ENCODE measurements around the gene UST. TPM values are rescaled to one million over a fixed set of nuclear protein-coding genes. Genes with fewer than 3 reads are reported as not detected.

UST gene
- polyA plus RNA-seq, 1 donor (not counting 4 experiments of a cell fraction or from before 2014, with no cell fraction given), result 6.1 TPM

DNA sequence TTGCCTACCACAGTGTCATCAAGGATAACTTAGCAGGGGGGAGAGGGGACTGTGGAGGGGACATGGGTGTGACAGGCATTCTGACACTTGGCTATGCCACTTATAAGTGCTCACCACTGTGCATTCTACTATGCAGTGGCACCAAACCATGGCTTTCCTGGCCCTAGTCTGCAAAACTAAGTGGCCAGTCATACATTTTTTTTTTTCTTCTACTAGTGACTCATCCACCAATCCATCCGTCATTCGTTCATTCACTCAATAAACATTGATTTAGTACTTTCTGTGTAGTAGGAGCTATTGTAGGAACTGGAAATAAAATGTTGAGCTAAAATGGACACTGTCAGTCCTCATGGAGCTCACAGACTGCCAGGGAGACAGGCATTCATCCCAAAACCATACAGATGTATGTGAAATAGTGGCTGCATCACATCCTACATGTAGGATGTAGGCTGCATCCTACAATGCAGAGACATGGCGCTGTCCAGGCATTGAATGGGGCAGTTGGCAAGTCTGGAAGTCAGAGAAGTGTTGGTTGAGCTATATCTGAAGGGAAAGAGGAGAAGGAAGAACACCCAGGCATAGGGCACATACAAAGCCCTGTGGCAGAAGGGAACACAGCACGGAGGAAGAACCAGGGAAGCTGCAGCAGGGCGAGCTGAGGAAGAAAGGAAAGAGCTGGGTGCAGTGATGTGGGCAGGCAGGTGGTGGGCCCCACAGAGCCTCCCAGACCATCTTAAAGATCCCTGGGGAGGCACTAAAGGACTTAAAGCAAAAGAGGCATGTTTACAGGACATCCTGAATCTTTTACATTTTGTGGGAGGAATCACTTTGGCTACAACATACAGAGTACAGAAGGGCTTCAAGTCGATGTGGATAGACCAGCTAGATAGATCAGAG, 224.4 kb downstream of the UST start:
- H3K36me3 ChIP-seq (ENCODE audit: control insufficient read depth in 2 of 2, extremely low read depth in 1 of 2, insufficient read depth in 2 of 2, low read length in 2 of 2), result no peaks in the 10 kb centered on the region
- no peak overlapping the region for H3K9ac ChIP-seq (ENCODE audit: control insufficient read depth, extremely low read depth, insufficient read depth, low read length)
- H3K27me3 ChIP-seq (ENCODE audit: control insufficient read depth, extremely low read depth, insufficient read depth, low read length), result no peaks in the 10 kb centered on the region
- no peak for TF ChIP-seq EZH2 (IDR thresholded peaks at IDR 0.05; ENCODE audit: low read length)
- TF ChIP-seq, protein P1, sequence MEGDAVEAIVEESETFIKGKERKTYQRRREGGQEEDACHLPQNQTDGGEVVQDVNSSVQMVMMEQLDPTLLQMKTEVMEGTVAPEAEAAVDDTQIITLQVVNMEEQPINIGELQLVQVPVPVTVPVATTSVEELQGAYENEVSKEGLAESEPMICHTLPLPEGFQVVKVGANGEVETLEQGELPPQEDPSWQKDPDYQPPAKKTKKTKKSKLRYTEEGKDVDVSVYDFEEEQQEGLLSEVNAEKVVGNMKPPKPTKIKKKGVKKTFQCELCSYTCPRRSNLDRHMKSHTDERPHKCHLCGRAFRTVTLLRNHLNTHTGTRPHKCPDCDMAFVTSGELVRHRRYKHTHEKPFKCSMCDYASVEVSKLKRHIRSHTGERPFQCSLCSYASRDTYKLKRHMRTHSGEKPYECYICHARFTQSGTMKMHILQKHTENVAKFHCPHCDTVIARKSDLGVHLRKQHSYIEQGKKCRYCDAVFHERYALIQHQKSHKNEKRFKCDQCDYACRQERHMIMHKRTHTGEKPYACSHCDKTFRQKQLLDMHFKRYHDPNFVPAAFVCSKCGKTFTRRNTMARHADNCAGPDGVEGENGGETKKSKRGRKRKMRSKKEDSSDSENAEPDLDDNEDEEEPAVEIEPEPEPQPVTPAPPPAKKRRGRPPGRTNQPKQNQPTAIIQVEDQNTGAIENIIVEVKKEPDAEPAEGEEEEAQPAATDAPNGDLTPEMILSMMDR (optimal IDR thresholded peaks at IDR 0.05 in 1 of 3, IDR thresholded peaks at IDR 0.05 in 1 of 3, conservative IDR thresholded peaks at IDR 0.05 in 1 of 3; ENCODE audit: extremely low read depth in 1 of 3, insufficient read depth in 2 of 3, low read length in 3 of 3), result no peak
- H3K27ac ChIP-seq (ENCODE audit: control insufficient read depth, insufficient read depth, low read length), result no peak overlapping the region
- H3K4me1 ChIP-seq (ENCODE audit: control insufficient read depth, extremely low read depth, insufficient read depth, low read length), result peaks cover 3% of the 10 kb centered on the region
- H3K9me3 ChIP-seq (ENCODE audit: control insufficient read depth, low read depth, low read length), result no peaks in the 10 kb centered on the region
- no peaks in the 10 kb centered on the region for H3K79me2 ChIP-seq (ENCODE audit: control insufficient read depth, insufficient read depth, low read length)
- FAIRE-seq, result no peak
- H2AFZ ChIP-seq (ENCODE audit: control insufficient read depth, low read length), result no peak overlapping the region
- peaks cover 2% of the 10 kb centered on the region for H3K9me1 ChIP-seq (ENCODE audit: control insufficient read depth, extremely low read depth, insufficient read depth, low read length)
- no peak overlapping the region for H3K4me3 ChIP-seq (ENCODE audit: control insufficient read depth in 2 of 3, extremely low read depth in 1 of 3, insufficient read depth in 2 of 3, low read depth in 1 of 3, low read length in 3 of 3)
- DNase-seq (ENCODE audit: low read depth, low spot score), result no peak
- H3K4me2 ChIP-seq (ENCODE audit: control insufficient read depth, extremely low read depth, insufficient read depth, low read depth, low read length), result no peak overlapping the region
- dilution Hi-C loops (cut with MboI; ENCODE audit: extremely low pct_ligation_motif_present, low sequenced_read_pairs), result no loop called here
- H4K20me1 ChIP-seq (ENCODE audit: control insufficient read depth, extremely low read depth, insufficient read depth, low read length), result no peaks in the 10 kb centered on the region

DNA sequence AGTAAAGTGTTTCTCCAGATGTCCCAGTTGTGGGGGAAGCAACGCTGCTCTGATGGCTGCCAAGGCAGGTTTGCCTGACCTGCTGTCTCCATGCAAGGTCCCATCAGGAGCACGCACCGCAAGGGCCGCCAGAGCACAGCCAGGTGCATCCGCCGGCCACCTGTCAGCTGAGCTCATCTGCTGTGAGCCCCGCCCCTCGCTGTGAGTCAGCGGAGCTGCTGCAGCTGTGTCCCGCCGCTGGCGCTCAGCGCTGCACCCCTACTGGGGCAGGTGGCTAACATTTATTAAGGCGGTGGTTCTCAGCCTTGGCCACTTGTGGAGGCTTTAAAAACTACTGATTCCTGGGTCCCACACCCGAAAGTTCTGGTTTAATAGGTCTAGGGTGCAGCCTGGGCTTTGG, 225.7 kb downstream of the UST start:
- Histone ChIP-seq H3K9ac (ENCODE audit: control insufficient read depth, extremely low read depth, insufficient read depth, low read length) (no peak overlapping the region), H2AFZ (ENCODE audit: control insufficient read depth, low read length) (no peak overlapping the region), H4K20me1 (ENCODE audit: control insufficient read depth, extremely low read depth, insufficient read depth, low read length) (no peaks in the 10 kb centered on the region), H3K27me3 (ENCODE audit: control insufficient read depth, extremely low read depth, insufficient read depth, low read length) (no peaks in the 10 kb centered on the region), H3K4me1 (ENCODE audit: control insufficient read depth, extremely low read depth, insufficient read depth, low read length) (peaks cover 3% of the 10 kb centered on the region), H3K9me3 (ENCODE audit: control insufficient read depth, low read depth, low read length) (no peaks in the 10 kb centered on the region), H3K79me2 (ENCODE audit: control insufficient read depth, insufficient read depth, low read length) (no peaks in the 10 kb centered on the region), H3K36me3 (ENCODE audit: control insufficient read depth in 2 of 2, extremely low read depth in 1 of 2, insufficient read depth in 2 of 2, low read length in 2 of 2) (no peaks in the 10 kb centered on the region), H3K27ac (ENCODE audit: control insufficient read depth, insufficient read depth, low read length) (no peak overlapping the region), H3K4me2 (ENCODE audit: control insufficient read depth, extremely low read depth, insufficient read depth, low read depth, low read length) (no peak overlapping the region), H3K9me1 (ENCODE audit: control insufficient read depth, extremely low read depth, insufficient read depth, low read length) (peaks cover 2% of the 10 kb centered on the region), H3K4me3 (ENCODE audit: control insufficient read depth in 2 of 3, extremely low read depth in 1 of 3, insufficient read depth in 2 of 3, low read depth in 1 of 3, low read length in 3 of 3) (no peak overlapping the region)
- dilution Hi-C loops (cut with MboI; ENCODE audit: extremely low pct_ligation_motif_present, low sequenced_read_pairs), result no loop called here
- FAIRE-seq (peak; percentile 78), DNase-seq (ENCODE audit: low read depth, low spot score) (no peak)
- TF ChIP-seq, protein P1 (optimal IDR thresholded peaks at IDR 0.05 in 1 of 3, IDR thresholded peaks at IDR 0.05 in 1 of 3, conservative IDR thresholded peaks at IDR 0.05 in 1 of 3; ENCODE audit: extremely low read depth in 1 of 3, insufficient read depth in 2 of 3, low read length in 3 of 3), result peak in 1 of 3 experiments; percentile 16
- TF ChIP-seq EZH2 (IDR thresholded peaks at IDR 0.05; ENCODE audit: low read length), result no peak
